Measurements from ENCODE around the gene P2RX3.
"Not testable (repeated sequence)": the region's sequence is repeated elsewhere in the genome, so short reads cannot be mapped to it uniquely, and the experiment has no call there.

Gene P2RX3

GRCh38 chr11:57327721-57328120 lies 10.4 kb upstream of the P2RX3 start:
- DNase-seq = no peak

DNA sequence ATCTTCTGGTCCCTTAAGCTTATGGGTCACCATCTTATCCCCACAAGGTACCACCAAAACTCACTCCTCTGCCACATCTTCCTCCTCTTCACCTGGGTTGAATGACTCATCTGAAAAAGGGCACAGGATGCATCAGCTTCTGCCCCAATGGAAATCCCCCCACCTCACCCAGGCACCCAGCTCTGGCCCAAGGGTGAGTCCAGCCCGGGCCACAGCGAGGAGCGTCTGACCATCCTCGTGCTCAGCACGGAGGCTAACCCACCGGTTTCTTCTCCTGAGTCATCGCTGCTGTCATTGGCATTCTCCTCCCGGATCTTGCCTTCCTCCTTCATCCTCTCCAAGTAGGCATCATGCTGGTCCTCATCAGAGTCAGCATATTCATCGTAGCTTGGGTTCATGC lies 8.1 kb upstream of the P2RX3 start:
- DNase-seq = no peak

DNA sequence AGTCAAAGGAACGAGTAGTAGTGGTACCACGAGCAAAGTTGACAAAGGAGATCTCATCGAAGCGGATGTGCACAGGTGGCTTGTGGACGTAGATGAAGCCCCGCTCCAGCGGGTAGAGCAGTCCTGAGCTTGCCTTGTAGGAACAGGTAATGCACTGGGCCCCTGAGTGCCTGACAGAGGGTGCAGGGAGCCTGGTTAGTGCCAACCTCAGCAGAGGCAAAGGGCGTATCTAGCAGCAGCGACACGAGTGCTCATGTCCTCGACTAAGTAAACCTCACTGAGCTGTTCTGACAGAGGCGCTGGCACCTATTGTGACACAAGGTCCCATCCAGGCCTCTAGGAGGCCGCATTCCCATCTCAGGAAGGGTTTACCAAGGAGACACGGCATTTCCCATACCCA lies 6.4 kb upstream of the P2RX3 start:
- no peak for DNase-seq

GRCh38 chr11:57332694-57333440 lies 5.3 kb upstream of the P2RX3 start:
- DNase-seq = no peak

- DNase-seq = no peak
Observed at GRCh38 chr11:57335023-57335342, 3.2 kb upstream of the P2RX3 start.

DNA sequence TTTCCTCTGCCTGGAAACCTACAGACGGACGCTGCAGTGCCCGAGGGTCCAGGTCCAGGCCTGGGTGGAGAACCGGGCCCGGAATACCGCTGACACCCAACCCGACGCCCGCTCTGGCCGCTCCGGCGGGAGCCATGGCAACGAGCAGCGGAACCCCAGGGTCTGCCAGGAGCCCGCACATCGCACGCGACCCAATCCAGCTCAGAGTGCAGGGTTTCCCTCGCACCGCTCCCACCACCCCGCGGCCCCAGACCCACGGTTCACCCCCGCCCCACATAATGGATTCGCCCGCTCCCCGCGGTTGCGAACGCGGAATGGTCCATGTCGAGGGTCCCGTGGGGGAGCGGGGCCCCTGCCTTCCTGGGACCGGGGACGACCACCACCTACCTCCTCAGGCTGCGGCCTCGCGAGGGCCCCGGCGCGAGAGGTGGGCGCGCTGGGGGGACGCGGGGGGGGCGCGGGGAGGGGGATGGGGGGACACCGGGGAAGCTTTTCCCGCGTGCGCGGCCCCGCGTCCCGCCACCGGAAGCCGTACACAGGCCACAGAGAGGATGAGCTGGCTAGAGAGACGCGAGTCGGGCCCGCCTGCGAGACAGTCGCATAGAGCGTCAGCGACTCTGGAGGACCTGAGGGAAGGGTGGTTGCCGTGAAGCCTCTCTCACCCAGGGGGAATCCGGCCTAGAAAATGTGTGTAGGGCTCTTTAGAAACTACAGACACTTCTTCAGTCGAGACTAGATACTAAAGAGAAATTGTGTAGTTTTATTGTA lies 2.6 kb upstream of the P2RX3 start, which contains the start of gene SSRP1:
Gene SSRP1 (minus strand): TSS at position 550 of the 768 bp plus-strand sequence. CDS start 771 bp downstream, outside the sequence.
- DNase-seq = peak; percentile 89

- DNase-seq = no peak
Observed at GRCh38 chr11:57336111-57336666, 2.0 kb upstream of the P2RX3 start.

- DNase-seq = not testable (repeated sequence)
Observed at GRCh38 chr11:57336856-57337255, 1.3 kb upstream of the P2RX3 start.

- DNase-seq = no peak
Observed at GRCh38 chr11:57339328-57339727, 1.2 kb downstream of the P2RX3 start.

DNA sequence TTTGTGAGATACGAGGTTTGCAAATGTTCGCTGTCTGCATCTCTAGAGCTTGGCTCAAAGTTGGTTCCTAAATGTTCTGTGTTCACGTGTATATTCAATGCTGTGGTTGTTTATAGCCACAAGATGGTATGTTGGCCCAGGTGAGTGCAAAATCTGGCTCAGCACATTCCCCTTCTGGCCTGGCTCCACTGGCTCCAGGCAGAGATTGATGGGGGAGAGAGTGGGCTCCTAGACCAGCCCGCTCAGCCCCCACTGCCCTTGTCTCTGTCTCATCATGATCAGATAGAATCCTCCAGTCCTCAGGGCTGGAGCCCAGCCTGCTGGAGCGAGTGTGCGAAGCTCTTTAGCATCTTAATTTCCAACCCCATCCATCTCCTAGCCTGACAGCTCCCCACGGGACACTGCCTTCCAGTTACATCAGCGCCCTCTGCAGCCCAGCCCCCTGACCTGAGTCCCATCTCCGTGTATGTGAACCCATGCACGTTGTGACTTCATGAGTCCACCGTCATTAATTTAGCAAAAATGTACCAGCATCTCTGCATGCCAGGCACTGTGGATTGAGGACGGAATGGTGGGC lies 2.0 kb downstream of the P2RX3 start:
- peak; percentile 72 for DNase-seq

- no peak for DNase-seq
Observed at GRCh38 chr11:57341250-57341808, 3.2 kb downstream of the P2RX3 start.

DNA sequence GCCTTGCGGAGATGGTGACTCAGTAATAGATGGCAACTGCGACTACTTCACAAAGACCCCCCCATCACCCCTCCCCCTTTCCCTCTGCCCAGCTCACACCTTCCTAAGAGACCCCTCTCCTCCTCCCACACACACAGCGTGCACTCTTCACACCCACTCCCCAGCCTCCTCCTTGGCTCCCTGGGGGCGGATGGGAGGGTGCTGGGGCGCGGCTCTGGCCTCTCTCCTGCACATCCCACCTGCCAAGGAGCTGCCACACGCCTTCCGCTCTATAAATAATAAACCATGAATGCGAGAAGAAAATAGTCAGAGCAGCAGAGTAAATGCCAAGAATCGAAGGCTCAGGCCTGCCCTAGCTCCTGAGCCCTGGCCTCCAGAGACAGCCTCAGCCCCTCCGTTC lies 4.5 kb downstream of the P2RX3 start:
- DNase-seq = no peak

- peak; percentile 38 for DNase-seq
Observed at GRCh38 chr11:57343825-57344224, 5.7 kb downstream of the P2RX3 start.

- DNase-seq = no peak
Observed at GRCh38 chr11:57344826-57345225, 6.7 kb downstream of the P2RX3 start.

DNA sequence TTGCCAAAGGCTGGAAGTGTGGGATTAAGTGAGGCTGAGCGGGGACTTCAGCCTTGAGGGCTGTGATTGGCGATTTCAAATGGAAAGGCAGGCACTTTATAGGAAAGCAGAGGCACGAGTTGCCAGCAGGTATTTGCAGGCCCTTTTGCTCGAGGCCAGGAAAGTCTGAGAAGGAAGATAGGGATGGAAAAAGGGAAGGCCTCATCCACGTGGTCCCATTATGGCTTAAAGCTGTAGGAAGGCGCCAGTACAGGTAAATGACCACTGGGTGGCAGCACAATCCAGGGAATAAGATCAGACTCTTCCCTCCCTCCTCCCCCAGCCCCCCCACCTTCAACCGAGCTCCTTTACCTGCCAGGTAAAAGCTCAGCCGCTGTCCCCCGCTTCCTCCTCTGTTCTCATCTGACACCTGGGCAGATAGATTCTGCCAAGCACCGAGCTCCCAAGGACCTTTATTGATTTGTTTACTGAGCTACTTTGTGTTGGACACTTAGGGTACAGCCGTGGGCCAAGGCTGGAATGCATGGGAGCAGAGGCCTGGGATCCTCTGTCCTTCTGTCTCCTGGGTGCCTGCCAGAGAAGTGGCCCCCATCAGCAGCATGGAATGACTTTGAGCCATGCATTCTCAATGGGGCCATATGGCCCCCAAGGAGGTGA lies 7.5 kb downstream of the P2RX3 start:
- peak; percentile 56 for DNase-seq

- no peak for DNase-seq
Observed at GRCh38 chr11:57347336-57347735, 9.2 kb downstream of the P2RX3 start.

DNA sequence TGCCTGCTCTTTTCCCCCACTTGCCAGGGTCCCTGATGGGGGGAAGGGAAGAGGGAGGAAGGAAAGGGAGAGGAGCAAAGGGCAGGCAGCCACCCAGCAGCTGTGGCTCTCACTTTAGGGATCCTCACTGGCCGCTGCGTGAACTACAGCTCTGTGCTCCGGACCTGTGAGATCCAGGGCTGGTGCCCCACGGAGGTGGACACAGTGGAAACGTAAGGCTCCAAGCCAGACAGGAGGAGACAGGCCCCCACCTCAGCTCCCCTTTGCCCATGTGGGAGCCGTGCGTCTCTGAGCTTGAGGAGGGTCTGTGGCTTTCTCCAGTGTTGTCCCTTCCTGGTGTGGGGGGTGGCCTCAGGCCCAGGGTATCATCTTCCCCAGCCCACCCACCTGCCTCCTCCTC lies 9.9 kb downstream of the P2RX3 start:
- DNase-seq = no peak

GRCh38 chr11:57348636-57349313 lies 10.6 kb downstream of the P2RX3 start:
- no peak for DNase-seq

DNA sequence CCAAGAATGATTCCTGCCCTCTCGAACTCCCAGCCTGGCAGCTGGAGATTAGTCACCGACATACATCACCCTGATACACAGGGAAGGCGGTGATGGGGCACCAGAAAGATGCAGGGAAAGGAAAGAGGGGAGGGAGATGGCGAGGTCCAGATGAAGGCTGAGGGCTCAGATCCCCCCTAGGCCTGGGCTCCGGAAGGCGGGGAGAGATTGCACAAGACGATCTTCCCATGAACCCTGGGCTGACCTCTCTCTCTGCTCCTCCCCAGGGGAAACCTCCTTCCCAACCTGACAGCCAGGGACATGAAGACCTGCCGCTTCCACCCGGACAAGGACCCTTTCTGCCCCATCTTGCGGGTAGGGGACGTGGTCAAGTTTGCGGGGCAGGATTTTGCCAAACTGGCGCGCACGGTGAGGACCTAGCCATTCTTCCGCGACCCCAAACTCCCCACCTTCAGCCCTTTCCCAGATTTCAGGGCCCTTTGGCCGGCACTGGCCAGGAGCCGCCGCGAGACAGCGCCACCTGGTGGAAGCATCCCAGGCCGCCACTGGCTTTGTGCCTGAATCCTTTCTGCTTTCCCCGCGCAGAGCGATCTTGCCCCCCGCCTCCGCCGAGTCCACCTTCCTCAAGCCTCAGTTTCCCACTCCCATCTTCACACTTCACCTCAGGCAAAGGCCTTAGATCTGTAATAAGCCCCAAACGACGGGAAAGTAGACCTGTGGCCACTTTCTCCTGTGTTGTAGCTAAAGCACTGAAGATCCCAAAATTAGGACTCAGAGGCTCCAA lies 11.5 kb downstream of the P2RX3 start:
- no peak for DNase-seq

DNA sequence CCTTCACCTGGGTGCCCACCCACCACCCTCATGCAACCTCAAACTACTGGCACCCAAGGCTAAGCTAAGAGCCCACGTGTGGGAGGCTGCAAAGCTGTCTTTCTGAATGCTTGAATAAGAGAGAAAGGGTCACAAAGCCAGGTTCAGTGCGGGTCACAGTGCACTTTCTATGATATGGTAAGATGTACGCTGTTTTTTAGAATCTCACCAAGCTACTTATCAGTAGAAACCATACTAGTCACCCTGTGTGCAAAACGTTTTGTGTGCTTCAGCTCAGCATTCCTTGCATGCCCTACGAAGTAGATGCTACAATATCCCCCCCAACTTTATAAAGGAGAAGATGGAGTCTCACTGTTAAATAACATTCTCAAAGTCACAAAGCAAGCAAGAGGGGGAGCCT lies 14.9 kb downstream of the P2RX3 start:
- DNase-seq = no peak

DNA sequence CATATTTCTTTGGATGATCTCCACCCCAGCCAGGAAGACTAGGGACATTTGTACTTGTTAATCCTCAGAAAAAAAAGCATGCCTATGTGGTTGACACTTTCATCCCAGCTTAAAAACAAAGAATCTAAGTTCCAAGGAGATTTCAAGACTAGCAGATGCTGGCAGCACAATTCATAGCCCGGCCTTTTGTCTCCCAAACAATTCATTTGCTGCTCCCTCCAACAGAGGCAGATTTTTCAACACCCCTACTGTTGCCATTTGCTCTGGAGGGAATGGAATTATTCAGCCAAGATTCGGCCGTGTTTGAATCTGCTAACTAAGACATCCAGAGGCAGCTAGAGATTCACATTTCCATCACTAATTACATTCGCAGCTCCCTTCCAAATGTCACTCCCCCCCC lies 15.3 kb downstream of the P2RX3 start:
- DNase-seq = no peak

GRCh38 chr11:57353852-57354251 lies 15.7 kb downstream of the P2RX3 start:
- no peak for DNase-seq

Data from NCI-H2227 treated with DMSO at 0.1 percent for 48 hours (cell line).